Measurements from ENCODE around the gene RPS23. TPM values are rescaled to one million over a fixed set of nuclear protein-coding genes. Genes with fewer than 3 reads are reported as not detected.

The RPS23 gene
- total RNA-seq, 1 donor from 2014 or later: 1,262 TPM

DNA sequence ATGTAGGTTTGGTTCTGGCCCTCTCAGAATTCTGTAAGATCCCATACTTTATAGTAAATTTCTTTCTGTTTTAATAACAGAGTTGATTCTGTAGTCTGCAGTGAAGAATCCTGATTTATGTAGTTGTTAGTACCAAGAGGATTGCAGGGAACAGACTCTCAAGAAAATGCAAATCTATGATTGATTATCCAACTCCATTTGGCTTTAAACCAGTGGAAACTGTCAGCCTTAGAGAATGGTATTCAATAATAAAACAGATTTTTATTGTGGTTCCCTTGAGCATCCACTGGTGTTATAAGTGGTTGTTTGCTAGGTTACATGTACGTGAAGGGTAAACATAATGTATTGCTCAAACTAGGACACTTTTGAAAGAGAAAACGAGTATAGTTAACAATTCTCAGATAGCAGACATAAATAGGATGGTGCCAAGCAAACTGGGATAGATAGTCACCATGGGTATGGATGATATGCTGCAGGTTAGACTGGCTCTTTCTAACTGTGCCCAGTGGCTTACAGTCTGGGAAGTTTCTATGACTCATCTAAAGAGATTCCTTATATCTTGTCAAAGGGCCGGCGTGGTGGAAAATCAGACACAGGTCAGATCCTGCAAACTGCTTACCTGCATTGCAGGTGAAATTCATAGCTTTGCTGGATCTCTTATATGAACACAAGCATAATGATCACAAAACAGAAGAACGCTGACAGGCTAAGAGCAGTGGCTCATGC, 41.7 kb upstream of the RPS23 start:
- Mint-ChIP-seq H3K27me3 (ENCODE audit: low read depth) (no peaks in the 10 kb centered on the region), H3K9me3 (ENCODE audit: low read depth) (peaks cover 7% of the 10 kb centered on the region), H3K4me3 (ENCODE audit: unreplicated experiment) (no peak overlapping the region), H3K36me3 (ENCODE audit: low read depth) (peaks cover 3% of the 10 kb centered on the region), H3K27ac (ENCODE audit: unreplicated experiment) (no peak overlapping the region), H3K4me1 (ENCODE audit: low read depth) (peaks cover 12% of the 10 kb centered on the region)
- TF ChIP-seq, protein P1, sequence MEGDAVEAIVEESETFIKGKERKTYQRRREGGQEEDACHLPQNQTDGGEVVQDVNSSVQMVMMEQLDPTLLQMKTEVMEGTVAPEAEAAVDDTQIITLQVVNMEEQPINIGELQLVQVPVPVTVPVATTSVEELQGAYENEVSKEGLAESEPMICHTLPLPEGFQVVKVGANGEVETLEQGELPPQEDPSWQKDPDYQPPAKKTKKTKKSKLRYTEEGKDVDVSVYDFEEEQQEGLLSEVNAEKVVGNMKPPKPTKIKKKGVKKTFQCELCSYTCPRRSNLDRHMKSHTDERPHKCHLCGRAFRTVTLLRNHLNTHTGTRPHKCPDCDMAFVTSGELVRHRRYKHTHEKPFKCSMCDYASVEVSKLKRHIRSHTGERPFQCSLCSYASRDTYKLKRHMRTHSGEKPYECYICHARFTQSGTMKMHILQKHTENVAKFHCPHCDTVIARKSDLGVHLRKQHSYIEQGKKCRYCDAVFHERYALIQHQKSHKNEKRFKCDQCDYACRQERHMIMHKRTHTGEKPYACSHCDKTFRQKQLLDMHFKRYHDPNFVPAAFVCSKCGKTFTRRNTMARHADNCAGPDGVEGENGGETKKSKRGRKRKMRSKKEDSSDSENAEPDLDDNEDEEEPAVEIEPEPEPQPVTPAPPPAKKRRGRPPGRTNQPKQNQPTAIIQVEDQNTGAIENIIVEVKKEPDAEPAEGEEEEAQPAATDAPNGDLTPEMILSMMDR (IDR thresholded peaks at IDR 0.05): no peak
- DNase-seq (ENCODE audit: low spot score): no peak

DNA sequence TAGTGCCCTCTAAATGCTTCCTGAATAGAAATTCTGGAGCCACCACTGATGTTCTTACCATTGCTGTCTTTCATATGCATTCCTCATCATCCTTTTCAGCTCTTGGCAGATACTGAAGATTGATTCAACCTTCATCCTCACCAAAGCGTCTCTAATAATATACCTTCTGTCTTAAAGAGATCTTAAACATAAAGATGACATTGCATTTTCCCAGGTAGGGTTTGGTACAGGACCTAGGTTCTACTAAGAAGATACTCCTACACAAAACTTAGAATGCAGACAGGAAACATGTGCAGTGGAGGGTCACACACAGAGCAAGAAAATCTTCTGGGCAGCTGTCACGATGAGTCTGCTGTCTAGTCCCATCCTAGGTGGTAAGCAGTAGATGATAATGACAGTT, 41.0 kb upstream of the RPS23 start:
- peaks cover 12% of the 10 kb centered on the region for H3K4me1 Mint-ChIP-seq (ENCODE audit: low read depth)
- H3K9me3 Mint-ChIP-seq (ENCODE audit: low read depth): peaks cover 7% of the 10 kb centered on the region
- peaks cover 3% of the 10 kb centered on the region for H3K36me3 Mint-ChIP-seq (ENCODE audit: low read depth)
- no peak for DNase-seq (ENCODE audit: low spot score)
- no peak overlapping the region for H3K27ac Mint-ChIP-seq (ENCODE audit: unreplicated experiment)
- TF ChIP-seq, protein P1 (IDR thresholded peaks at IDR 0.05): no peak
- no peaks in the 10 kb centered on the region for H3K27me3 Mint-ChIP-seq (ENCODE audit: low read depth)
- no peak overlapping the region for H3K4me3 Mint-ChIP-seq (ENCODE audit: unreplicated experiment)

DNA sequence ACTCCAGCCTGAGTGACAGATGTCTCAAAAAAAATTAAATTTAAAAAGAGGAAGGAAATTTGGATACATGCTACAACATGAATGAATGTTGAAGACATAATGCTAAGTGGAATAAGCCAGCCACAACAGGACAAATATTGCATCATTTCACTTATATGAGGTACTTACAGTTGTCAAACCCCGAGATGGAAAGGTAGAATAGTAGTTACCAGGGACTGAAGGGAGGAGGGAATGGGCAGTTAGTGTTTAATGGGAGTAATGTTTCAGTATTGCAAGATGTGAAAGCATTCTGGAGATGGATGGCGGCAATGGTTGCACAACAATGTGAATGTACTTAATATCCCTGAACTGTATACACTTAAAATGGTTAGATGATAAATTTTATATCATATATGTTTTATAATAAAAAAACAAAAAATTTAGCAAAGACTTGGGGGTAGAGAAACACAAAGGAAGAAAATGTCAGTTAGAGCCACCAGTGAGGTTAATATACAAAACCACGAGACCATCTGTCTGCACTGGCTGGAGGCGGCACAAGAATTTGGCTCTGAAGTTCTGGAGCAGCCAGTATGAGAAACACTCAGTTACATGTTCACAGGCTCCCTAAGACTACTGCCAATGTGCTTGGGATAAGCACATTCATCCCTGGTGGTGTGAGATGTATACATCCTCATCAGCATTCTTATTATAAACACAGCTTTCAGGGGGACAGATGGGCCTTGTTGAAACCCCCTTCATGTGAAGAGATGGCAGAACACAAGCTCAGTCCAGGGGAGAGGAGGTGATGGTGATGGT, 37.0 kb upstream of the RPS23 start:
- no peak overlapping the region for H3K4me3 Mint-ChIP-seq (ENCODE audit: unreplicated experiment)
- TF ChIP-seq, protein P1 (IDR thresholded peaks at IDR 0.05): no peak
- H3K27ac Mint-ChIP-seq (ENCODE audit: unreplicated experiment): peak overlapping the region; percentile 56
- no peaks in the 10 kb centered on the region for H3K36me3 Mint-ChIP-seq (ENCODE audit: low read depth)
- DNase-seq (ENCODE audit: low spot score): no peak
- H3K27me3 Mint-ChIP-seq (ENCODE audit: low read depth): no peaks in the 10 kb centered on the region
- peaks cover 31% of the 10 kb centered on the region for H3K4me1 Mint-ChIP-seq (ENCODE audit: low read depth)
- H3K9me3 Mint-ChIP-seq (ENCODE audit: low read depth): no peaks in the 10 kb centered on the region

DNA sequence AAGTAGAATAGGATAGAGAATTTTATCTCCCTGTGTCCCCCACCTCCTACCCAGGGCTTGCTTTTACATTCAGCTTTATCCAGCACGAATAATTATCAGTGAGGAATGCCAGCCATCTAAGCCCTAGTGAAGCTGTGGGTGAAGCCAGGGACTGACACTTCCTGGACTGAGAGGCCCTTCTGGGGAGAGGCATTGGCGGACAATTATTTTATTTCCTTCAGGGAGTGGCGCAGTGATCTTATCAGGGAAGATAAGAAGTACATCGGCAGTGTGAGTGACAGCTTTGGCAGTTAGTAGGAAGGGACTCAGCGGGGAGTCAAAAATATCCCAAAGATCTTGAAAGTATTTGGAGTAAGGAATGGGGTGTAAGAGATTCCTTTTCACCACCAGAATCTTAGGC, 34.9 kb upstream of the RPS23 start:
- Mint-ChIP-seq H3K36me3 (ENCODE audit: low read depth) (peaks cover 3% of the 10 kb centered on the region), H3K9me3 (ENCODE audit: low read depth) (peaks cover 7% of the 10 kb centered on the region), H3K27me3 (ENCODE audit: low read depth) (no peaks in the 10 kb centered on the region), H3K4me1 (ENCODE audit: low read depth) (peaks cover 31% of the 10 kb centered on the region), H3K27ac (ENCODE audit: unreplicated experiment) (peak overlapping the region; percentile 87), H3K4me3 (ENCODE audit: unreplicated experiment) (peak overlapping the region; percentile 40)
- TF ChIP-seq, protein P1 (IDR thresholded peaks at IDR 0.05): no peak
- no peak for DNase-seq (ENCODE audit: low spot score)

DNA sequence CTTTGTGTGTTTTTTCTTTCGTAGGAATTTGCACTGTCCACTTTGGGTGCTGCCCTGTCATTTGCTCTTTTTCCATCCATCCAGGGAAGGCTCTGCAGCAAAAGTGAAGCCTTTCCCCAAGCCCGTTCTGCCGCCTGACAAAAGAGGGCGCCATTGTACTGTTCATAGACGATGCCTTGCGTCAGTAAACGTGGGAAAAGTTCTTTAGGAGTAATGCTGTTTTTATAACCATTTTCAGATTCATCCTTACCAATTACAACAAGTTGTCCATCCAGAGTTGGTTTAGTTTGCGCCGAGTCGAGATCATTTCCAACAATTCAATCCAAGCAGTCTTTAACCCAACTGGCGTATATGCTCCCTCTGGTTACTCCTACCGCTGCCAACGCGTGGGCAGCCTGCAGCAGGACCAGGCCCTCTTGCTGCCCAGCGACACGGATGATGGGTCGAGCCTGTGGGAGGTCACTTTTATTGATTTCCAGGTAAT, 34.3 kb upstream of the RPS23 start:
- no peaks in the 10 kb centered on the region for H3K27me3 Mint-ChIP-seq (ENCODE audit: low read depth)

More for the DNA sequence above, 34.3 kb upstream of the RPS23 start:
- TF ChIP-seq, protein P1 (IDR thresholded peaks at IDR 0.05): peak; percentile 97
- Mint-ChIP-seq H3K27ac (ENCODE audit: unreplicated experiment) (peak overlapping the region; percentile 87), H3K4me3 (ENCODE audit: unreplicated experiment) (no peak overlapping the region), H3K36me3 (ENCODE audit: low read depth) (peaks cover 3% of the 10 kb centered on the region), H3K4me1 (ENCODE audit: low read depth) (peaks cover 31% of the 10 kb centered on the region), H3K9me3 (ENCODE audit: low read depth) (peaks cover 7% of the 10 kb centered on the region)
- DNase-seq (ENCODE audit: low spot score): no peak
